IMR-90 (cell line): ENCODE measurements around the gene ZNF525. TPM values are rescaled to one million over a fixed set of nuclear protein-coding genes. Genes with fewer than 3 reads are reported as not detected.
A peak's percentile ranks its signal among the peaks of the same experiment; 100 is the strongest.

Experiments used
- ATAC-seq: fragments of 200-7000 bp; cut with Tn5 transposase; 2 replicates; pipeline ENCODE4 v1.9.1; 2020; ENCODE audit warnings: low read depth, mild to moderate bottlenecking, moderate library complexity
- BruUV-seq: library from RNA; stranded (reverse); fragments of 400-500 nt; replicated peaks from 2 replicates; lab custom pipeline; 2021; lab: Mats Ljungman, UMichigan
- CTCF ChIA-PET: fragments of 300-600 bp; formaldehyde crosslinking; extraction: SDS; loops from one replicate; lab custom pipeline; 2021; ENCODE audit warnings: antibody characterized with exemption; lab: Yijun Ruan, JAX
- POLR2A ChIA-PET: fragments of 300-600 bp; sonication (Branson Sonifier 250); formaldehyde crosslinking; loops from one replicate; lab custom pipeline; 2022; ENCODE audit warnings: antibody characterized with exemption; ENCODE audit not compliant: unreplicated experiment; lab: Charles Lee
- DNase-seq: peaks from one replicate; pipeline ENCODE4 v3.0.0; 2013
- H2AFZ ChIP-seq: replicated peaks from 2 replicates; pipeline ENCODE3; 2013; ENCODE audit warnings: low read length, mild to moderate bottlenecking; ENCODE audit not compliant: poor library complexity
- H2AK5ac ChIP-seq: 2 replicates; pipeline ENCODE4 v1.6.1; 2013; ENCODE audit warnings: low read depth, low read length, inconsistent platforms
- H2AK9ac ChIP-seq: replicated peaks from 2 replicates; pipeline ENCODE3; 2013; ENCODE audit warnings: mild to moderate bottlenecking, low read depth, low read length, moderate library complexity; ENCODE audit not compliant: poor library complexity
- H2BK120ac ChIP-seq: 2 replicates; pipeline ENCODE4 v1.6.1; 2013; ENCODE audit warnings: low read depth, low read length, inconsistent platforms
- H2BK15ac ChIP-seq: 3 replicates; pipeline ENCODE4 v1.6.1; 2013; ENCODE audit warnings: low read depth, low read length, inconsistent platforms
- H2BK20ac ChIP-seq: 2 replicates; pipeline ENCODE4 v1.6.1; 2013; ENCODE audit warnings: low read depth, mild to moderate bottlenecking, inconsistent platforms, low read length, moderate library complexity
- H2BK5ac ChIP-seq: 2 replicates; pipeline ENCODE4 v1.6.1; 2013; ENCODE audit warnings: mild to moderate bottlenecking, low read depth, low read length, inconsistent platforms; ENCODE audit not compliant: poor library complexity, severe bottlenecking
- H3K14ac ChIP-seq: replicated peaks from 2 replicates; pipeline ENCODE4 v1.6.1; 2013; ENCODE audit warnings: low read depth, low read length, inconsistent platforms
- H3K18ac ChIP-seq: 2 replicates; pipeline ENCODE4 v1.6.1; 2013; ENCODE audit warnings: low read depth, low read length, control low read depth
- H3K23ac ChIP-seq: 2 replicates; pipeline ENCODE4 v1.6.1; 2013; ENCODE audit warnings: low read depth, low read length, inconsistent platforms
- H3K27ac ChIP-seq: 2 replicates; pipeline ENCODE4 v1.5.1; 2013; ENCODE audit warnings: mild to moderate bottlenecking, control low read depth, low read length; ENCODE audit not compliant: insufficient read depth
- H3K27me3 ChIP-seq: 2 replicates; pipeline ENCODE4 v1.6.1; 2013; ENCODE audit warnings: low read length; ENCODE audit not compliant: control insufficient read depth, insufficient read depth
- H3K36me3 ChIP-seq: 2 replicates; pipeline ENCODE4 v1.6.1; 2013; ENCODE audit warnings: low read length, mixed read lengths; ENCODE audit not compliant: control insufficient read depth, insufficient read depth
- H3K4ac ChIP-seq: 2 replicates; pipeline ENCODE4 v1.6.1; 2013; ENCODE audit warnings: low read depth, low read length, inconsistent platforms
- H3K4me1 ChIP-seq: 2 replicates; pipeline ENCODE4 v1.6.1; 2013; ENCODE audit warnings: low read length, mixed read lengths; ENCODE audit not compliant: control insufficient read depth, insufficient read depth
- H3K4me2 ChIP-seq: 2 replicates; pipeline ENCODE4 v1.6.1; 2013; ENCODE audit warnings: low read depth, mild to moderate bottlenecking, control low read depth, low read length, moderate library complexity
- H3K4me3 ChIP-seq: 2 replicates; pipeline ENCODE4 v1.5.1; 2013; ENCODE audit warnings: low read depth, mild to moderate bottlenecking, control low read depth, low read length, moderate library complexity; ENCODE audit not compliant: insufficient read depth
- H3K56ac ChIP-seq: 2 replicates; pipeline ENCODE4 v1.6.1; 2013; ENCODE audit warnings: low read length, inconsistent platforms; ENCODE audit not compliant: insufficient read depth; ENCODE audit errors: extremely low read depth
- H3K79me1 ChIP-seq, 2 experiments: 2 replicates each; pipeline ENCODE4 v1.6.1; 2013; ENCODE audit warnings: low read length in 2 of 2, inconsistent platforms in 1 of 2, low read depth in 1 of 2
- H3K9ac ChIP-seq: 2 replicates; pipeline ENCODE4 v1.6.1; 2013; ENCODE audit warnings: low read depth, low read length, control low read depth
- H3K9me1 ChIP-seq: 2 replicates; pipeline ENCODE4 v1.6.1; 2013; ENCODE audit warnings: low read length, inconsistent platforms; ENCODE audit not compliant: insufficient read depth
- H3K9me3 ChIP-seq: 2 replicates; pipeline ENCODE4 v1.6.1; 2013; ENCODE audit warnings: low read length; ENCODE audit not compliant: control insufficient read depth, insufficient read depth
- H4K20me1 ChIP-seq: 2 replicates; pipeline ENCODE4 v1.6.1; 2013; ENCODE audit warnings: low read length, inconsistent platforms; ENCODE audit not compliant: insufficient read depth
- H4K5ac ChIP-seq: 2 replicates; pipeline ENCODE4 v1.6.1; 2013; ENCODE audit warnings: mild to moderate bottlenecking, low read depth, low read length, control low read depth
- H4K8ac ChIP-seq, 2 experiments: 2 replicates each; pipeline ENCODE4 v1.6.1; 2013; ENCODE audit warnings: low read depth in 2 of 2, low read length in 2 of 2, control low read depth in 1 of 2, inconsistent platforms in 1 of 2
- H4K91ac ChIP-seq: 2 replicates; pipeline ENCODE4 v1.6.1; 2013; ENCODE audit warnings: low read depth, low read length, inconsistent platforms; ENCODE audit not compliant: insufficient read depth
- BHLHE40 ChIP-seq: fragments of 150-350 bp; IDR thresholded peaks from 2 replicates; pipeline ENCODE4 v1.6.1; 2016; ENCODE audit warnings: mild to moderate bottlenecking, low read depth, low read length
- CHD1 ChIP-seq: IDR thresholded peaks from 2 replicates; pipeline ENCODE4 v1.6.1; 2012; ENCODE audit warnings: low read depth, low read length, improper control_type of control experiment
- FOS ChIP-seq: fragments of 150-350 bp; IDR thresholded peaks from 2 replicates; pipeline ENCODE4 v1.6.1; 2016; ENCODE audit warnings: low read depth, low read length
- MAFK ChIP-seq: IDR thresholded peaks from 2 replicates; pipeline ENCODE4 v1.6.1; 2012; ENCODE audit warnings: low read depth, low read length, improper control_type of control experiment
- MAZ ChIP-seq: IDR thresholded peaks from 2 replicates; pipeline ENCODE4 v1.6.1; 2012; ENCODE audit warnings: low read depth, mild to moderate bottlenecking, low read length, improper control_type of control experiment, moderate library complexity, borderline replicate concordance
- MXI1 ChIP-seq: IDR thresholded peaks from 2 replicates; pipeline ENCODE4 v1.6.1; 2012; ENCODE audit warnings: low read depth, mild to moderate bottlenecking, low read length, moderate library complexity, borderline replicate concordance
- NFE2L2 ChIP-seq: fragments of 150-350 bp; IDR thresholded peaks from 2 replicates; pipeline ENCODE4 v1.6.1; 2016; ENCODE audit warnings: low read depth, mild to moderate bottlenecking, low read length
- POLR2A ChIP-seq: IDR thresholded peaks from 2 replicates; pipeline ENCODE4 v1.6.1; 2012; ENCODE audit warnings: mild to moderate bottlenecking, low read depth, low read length
- RAD21 ChIP-seq: IDR thresholded peaks from 2 replicates; pipeline ENCODE4 v1.6.1; 2012; ENCODE audit warnings: low read length, improper control_type of control experiment
- SMC3 ChIP-seq: fragments of 150-350 bp; IDR thresholded peaks from 2 replicates; pipeline ENCODE4 v1.6.1; 2016; ENCODE audit warnings: low read depth, mild to moderate bottlenecking, antibody characterized with exemption, low read length, moderate library complexity
- WGBS, 2 experiments: methylation state at CpG; one replicate each; pipeline versions ENCODE4 v1.1.5 to v1.1.7; 2013; ENCODE audit warnings: missing lambda C conversion rate in 2 of 2; ENCODE audit not compliant: insufficient read length in 1 of 2; ENCODE audit errors: extremely low coverage in 2 of 2; 5-methylcytosine and 5-hydroxymethylcytosine counted together
- dilution Hi-C: fragments of 300-500 bp; cut with HindIII; formaldehyde crosslinking; loops from one replicate; pipeline ENCODE4 v1.14.3; 2018; ENCODE audit warnings: low sequenced_read_pairs; ENCODE audit not compliant: unreplicated experiment
- in situ Hi-C: fragments of 300-500 bp; cut with MboI; formaldehyde crosslinking; loops from 3 replicates; pipeline ENCODE4 v1.14.3; 2019; ENCODE audit warnings: low sequenced_read_pairs, inconsistent platforms, mixed read lengths
- intact Hi-C: fragments of 100-400 bp; cut with micrococcal nuclease; formaldehyde crosslinking; loops from 2 replicates; pipeline ENCODE4 v1.10.0; 2022
- polyA plus RNA-seq, 3 experiments: library from polyadenylated mRNA; depleted of rRNA; stranded (reverse); fragments of >200 nt; gene quantifications; 2 replicates each; pipeline ENCODE4 v1.2.3, GENCODE V29; 2012; ENCODE audit warnings: low replicate concordance in 1 of 3
- total RNA-seq: library from RNA; depleted of rRNA; stranded (reverse); fragments of >200 nt; gene quantifications from 2 replicates; pipeline ENCODE4 v1.2.3, GENCODE V29; 2012
- TF ChIP-seq, protein P1 (sequence below): conservative IDR thresholded peaks from 2 replicates; pipeline ENCODE4 v1.5.1; 2012; ENCODE audit warnings: mild to moderate bottlenecking, low read depth, low read length, improper control_type of control experiment
- TF ChIP-seq, protein P2 (sequence below): fragments of 150-350 bp; IDR thresholded peaks from 2 replicates; pipeline ENCODE4 v1.6.1; 2017; ENCODE audit warnings: mild to moderate bottlenecking, antibody characterized with exemption, low read length, low read depth

ZNF525 gene
- total and polyA plus RNA-seq, 2 of the 4 experiments (the other 2 are of a cell fraction): 1.4 to 4.5 TPM

DNA sequence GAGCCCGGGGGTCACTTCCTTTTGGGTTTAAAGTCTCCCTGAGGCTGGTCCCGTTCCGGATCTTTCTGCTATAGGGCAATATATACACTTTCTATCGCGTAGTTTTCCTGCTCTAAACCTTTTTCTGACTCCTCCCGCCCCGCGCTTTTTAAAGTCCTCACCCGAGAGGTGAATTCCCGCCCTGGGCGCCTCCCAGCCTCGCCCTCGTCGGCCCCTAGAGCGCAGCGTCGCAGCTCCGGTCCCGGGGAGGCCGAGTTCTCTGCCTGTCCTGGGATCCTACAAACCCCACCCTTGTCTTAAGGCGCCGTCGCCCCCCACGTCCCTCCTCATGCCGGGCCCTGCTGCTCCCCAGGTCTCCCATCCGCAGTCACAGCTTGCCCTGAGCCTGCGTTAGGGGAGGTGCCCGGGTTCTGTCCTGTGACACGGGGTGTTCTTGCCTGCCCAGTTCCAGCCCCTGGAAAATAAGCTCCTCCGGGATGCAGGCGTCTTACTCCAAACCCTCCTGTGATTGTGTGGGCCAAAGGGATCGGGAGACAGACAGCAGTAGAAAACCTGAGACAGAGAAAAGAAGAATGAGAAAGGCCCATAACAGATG, 491 bp downstream of the ZNF525 start:
- Histone ChIP-seq H3K36me3 (no peaks in the 10 kb centered on the region), H3K4me3 (peak overlapping the region; percentile 55), H2BK120ac (no peak overlapping the region), H4K20me1 (no peaks in the 10 kb centered on the region), H2AK5ac (no peak overlapping the region), H2BK20ac (no peak overlapping the region), H3K23ac (peak overlapping the region; percentile 38), H3K9me3 (no peaks in the 10 kb centered on the region), H3K79me1 (no peaks in the 10 kb centered on the region), H3K18ac (no peak overlapping the region), H3K9ac (peak overlapping the region; percentile 60), H2AFZ (peak overlapping the region; percentile 91), H2BK5ac (no peak overlapping the region), H2AK9ac (peak overlapping the region; percentile 58), H3K4ac (peak overlapping the region; percentile 39; the same call in 1 of the 2 replicates), H4K8ac (peak overlapping the region; percentile 40 to 94; a peak in 3 of 4 replicates), H3K9me1 (no peaks in the 10 kb centered on the region), H3K4me1 (no peaks in the 10 kb centered on the region), H3K27me3 (no peaks in the 10 kb centered on the region), H3K56ac (peak overlapping the region; percentile 47; the same call in 1 of the 2 replicates), H4K5ac (peak overlapping the region; percentile 78), H2BK15ac (no peak overlapping the region), H3K4me2 (peak overlapping the region; percentile 95), H3K14ac (peak overlapping the region; percentile 36; the same call in 1 of the 2 replicates), H3K27ac (peak overlapping the region; percentile 24; the same call in 1 of the 2 replicates), H4K91ac (peak overlapping the region; percentile 61)
- in situ Hi-C loops (no loop called here), intact Hi-C loops (no loop called here), dilution Hi-C loops (no loop called here)
- DNase-seq: no peak
- WGBS, 2 experiments: 0% methylated on average over 8 of the region's 32 CpGs; no CpG with 5 or more reads in 1 of the 2 experiments
- POLR2A ChIA-PET: no interaction called here
- no TSS peak for BruUV-seq
- TF ChIP-seq BHLHE40: no peak
- TF ChIP-seq MAZ: no peak
- TF ChIP-seq CHD1: no peak
- TF ChIP-seq NFE2L2: no peak
- TF ChIP-seq, protein P1, sequence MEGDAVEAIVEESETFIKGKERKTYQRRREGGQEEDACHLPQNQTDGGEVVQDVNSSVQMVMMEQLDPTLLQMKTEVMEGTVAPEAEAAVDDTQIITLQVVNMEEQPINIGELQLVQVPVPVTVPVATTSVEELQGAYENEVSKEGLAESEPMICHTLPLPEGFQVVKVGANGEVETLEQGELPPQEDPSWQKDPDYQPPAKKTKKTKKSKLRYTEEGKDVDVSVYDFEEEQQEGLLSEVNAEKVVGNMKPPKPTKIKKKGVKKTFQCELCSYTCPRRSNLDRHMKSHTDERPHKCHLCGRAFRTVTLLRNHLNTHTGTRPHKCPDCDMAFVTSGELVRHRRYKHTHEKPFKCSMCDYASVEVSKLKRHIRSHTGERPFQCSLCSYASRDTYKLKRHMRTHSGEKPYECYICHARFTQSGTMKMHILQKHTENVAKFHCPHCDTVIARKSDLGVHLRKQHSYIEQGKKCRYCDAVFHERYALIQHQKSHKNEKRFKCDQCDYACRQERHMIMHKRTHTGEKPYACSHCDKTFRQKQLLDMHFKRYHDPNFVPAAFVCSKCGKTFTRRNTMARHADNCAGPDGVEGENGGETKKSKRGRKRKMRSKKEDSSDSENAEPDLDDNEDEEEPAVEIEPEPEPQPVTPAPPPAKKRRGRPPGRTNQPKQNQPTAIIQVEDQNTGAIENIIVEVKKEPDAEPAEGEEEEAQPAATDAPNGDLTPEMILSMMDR: no peak
- TF ChIP-seq SMC3: no peak
- TF ChIP-seq MAFK: no peak
- no peak for TF ChIP-seq FOS
- TF ChIP-seq POLR2A: no peak
- TF ChIP-seq, protein P2, sequence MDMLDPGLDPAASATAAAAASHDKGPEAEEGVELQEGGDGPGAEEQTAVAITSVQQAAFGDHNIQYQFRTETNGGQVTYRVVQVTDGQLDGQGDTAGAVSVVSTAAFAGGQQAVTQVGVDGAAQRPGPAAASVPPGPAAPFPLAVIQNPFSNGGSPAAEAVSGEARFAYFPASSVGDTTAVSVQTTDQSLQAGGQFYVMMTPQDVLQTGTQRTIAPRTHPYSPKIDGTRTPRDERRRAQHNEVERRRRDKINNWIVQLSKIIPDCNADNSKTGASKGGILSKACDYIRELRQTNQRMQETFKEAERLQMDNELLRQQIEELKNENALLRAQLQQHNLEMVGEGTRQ: no peak
- no peak for TF ChIP-seq RAD21
- TF ChIP-seq MXI1: no peak
- peak; percentile 53 for ATAC-seq
- CTCF ChIA-PET: no interaction called here
